Astrocyte of the spinal cord (primary cell): ENCODE measurements around the gene CNOT3.
"Not testable (repeated sequence)": the region's sequence is repeated elsewhere in the genome, so short reads cannot be mapped to it uniquely, and the experiment has no call there.

Experiments used
- DNase-seq: peaks from one replicate; pipeline ENCODE4 v3.0.0; 2011; ENCODE audit warnings: low read depth, low spot score
- H3K4me3 ChIP-seq: 2 replicates; pipeline ENCODE4 v1.5.1; 2011; ENCODE audit warnings: low read depth, mild to moderate bottlenecking, low read length, moderate library complexity
- in situ Hi-C: cut with HindIII; loops from 2 replicates; pipeline ENCODE4 v1.10.0; 2017; ENCODE audit warnings: low sequenced_read_pairs
- TF ChIP-seq, protein P1 (sequence below): IDR thresholded peaks from 2 replicates; pipeline ENCODE4 v1.5.1; 2012; ENCODE audit warnings: low read depth, mild to moderate bottlenecking, low read length, inconsistent platforms

The CNOT3 gene

GRCh38 chr19:54099190-54099902 is 38.2 kb upstream of the CNOT3 start:
- in situ Hi-C loops = no loop called here
- H3K4me3 ChIP-seq = no peak overlapping the region
- no peak for DNase-seq
- TF ChIP-seq, protein P1, sequence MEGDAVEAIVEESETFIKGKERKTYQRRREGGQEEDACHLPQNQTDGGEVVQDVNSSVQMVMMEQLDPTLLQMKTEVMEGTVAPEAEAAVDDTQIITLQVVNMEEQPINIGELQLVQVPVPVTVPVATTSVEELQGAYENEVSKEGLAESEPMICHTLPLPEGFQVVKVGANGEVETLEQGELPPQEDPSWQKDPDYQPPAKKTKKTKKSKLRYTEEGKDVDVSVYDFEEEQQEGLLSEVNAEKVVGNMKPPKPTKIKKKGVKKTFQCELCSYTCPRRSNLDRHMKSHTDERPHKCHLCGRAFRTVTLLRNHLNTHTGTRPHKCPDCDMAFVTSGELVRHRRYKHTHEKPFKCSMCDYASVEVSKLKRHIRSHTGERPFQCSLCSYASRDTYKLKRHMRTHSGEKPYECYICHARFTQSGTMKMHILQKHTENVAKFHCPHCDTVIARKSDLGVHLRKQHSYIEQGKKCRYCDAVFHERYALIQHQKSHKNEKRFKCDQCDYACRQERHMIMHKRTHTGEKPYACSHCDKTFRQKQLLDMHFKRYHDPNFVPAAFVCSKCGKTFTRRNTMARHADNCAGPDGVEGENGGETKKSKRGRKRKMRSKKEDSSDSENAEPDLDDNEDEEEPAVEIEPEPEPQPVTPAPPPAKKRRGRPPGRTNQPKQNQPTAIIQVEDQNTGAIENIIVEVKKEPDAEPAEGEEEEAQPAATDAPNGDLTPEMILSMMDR = no peak

DNA sequence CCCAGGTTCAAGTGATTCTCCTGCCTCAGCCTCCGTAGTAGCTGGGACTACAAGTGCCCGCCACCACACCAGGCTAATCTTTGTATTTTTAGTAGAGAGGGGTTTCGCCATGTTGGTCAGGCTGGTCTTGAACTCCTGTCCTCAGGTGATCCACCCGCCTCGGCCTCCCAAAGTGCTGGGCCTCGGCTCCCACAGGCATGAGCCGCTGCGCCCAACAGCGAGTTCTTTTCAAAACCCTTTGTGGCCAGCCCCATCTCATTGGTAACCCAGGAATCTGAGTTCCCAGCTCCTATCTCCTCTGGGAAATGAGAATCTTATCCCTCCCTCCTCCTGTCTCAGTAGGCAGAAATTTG is 37.7 kb upstream of the CNOT3 start:
- in situ Hi-C loops, DNase-seq, H3K4me3 ChIP-seq: not testable (repeated sequence)

DNA sequence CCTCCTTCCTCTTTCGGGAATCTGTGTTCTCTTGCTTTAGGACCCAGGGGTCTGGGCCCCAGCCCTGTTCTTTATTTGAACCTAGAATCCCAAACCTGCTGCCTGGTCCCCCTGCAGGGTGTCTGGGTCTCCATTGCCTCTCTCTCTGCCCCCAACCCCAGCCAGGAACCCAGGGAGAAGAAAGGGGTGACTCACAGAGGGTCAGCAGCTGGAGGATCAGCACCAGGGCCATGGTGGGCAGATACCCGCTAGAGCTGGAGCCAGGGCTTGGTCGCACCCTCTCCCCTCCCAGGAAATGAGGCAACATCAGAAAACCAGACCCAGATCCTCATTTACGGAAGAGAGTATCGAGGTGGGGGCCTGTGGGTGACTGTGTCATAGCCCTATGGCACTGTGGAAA is 37.0 kb upstream of the CNOT3 start, which contains the start of gene OSCAR:
TSS of gene OSCAR (minus strand) at position 243 of the 400 bp plus-strand sequence. CDS start at position 232, 11 bp downstream.
- H3K4me3 ChIP-seq = no peak within 1 kb of the TSS
- in situ Hi-C loops = no loop called here
- TF ChIP-seq, protein P1 = no peak
- no peak for DNase-seq

GRCh38 chr19:54102421-54103169 is 35.0 kb upstream of the CNOT3 start, which contains the start of gene NDUFA3:
Gene NDUFA3 (plus strand): TSS chr19:54102855. CDS start chr19:54102879, 24 bp downstream.
- in situ Hi-C loops = no loop called here
- peak; percentile 98 for DNase-seq
- peak within 1 kb of the TSS; percentile 98 for H3K4me3 ChIP-seq
- TF ChIP-seq, protein P1 = no peak

DNA sequence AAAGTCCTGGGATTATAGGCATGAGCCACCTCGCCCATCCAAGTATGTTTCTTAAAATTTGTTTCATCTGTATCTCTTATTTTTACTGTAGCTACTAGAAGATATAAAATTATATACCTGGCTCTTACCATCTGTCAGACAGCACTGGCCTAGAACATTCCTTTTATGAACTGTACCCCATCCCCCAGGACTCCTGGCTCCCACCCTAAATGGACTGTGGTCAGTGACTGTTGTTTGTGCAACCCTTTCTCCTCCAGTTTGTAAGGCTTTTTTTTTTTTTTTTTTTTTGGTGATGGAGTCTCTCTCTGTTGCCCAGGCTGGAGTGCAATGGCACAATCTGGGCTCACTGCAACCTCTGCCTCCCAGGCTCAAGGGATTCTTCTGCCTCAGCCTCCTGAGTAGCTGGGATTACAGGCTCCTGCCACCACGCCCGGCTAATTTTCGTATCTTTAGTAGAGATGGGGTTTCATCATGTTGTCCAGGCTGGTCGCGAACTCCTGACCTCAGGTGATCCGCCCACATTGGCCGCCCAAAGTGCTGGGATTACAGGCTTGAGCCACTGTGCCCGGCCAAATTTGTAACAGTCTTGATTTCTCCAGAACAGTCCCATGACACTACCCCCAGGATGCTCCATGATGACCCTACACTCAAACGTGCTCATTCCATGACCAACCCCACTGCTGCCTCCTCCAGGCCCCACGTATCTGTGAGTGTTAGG is 32.4 kb upstream of the CNOT3 start:
- in situ Hi-C loops = no loop called here
- TF ChIP-seq, protein P1 = no peak
- DNase-seq = no peak
- H3K4me3 ChIP-seq = no peak overlapping the region

DNA sequence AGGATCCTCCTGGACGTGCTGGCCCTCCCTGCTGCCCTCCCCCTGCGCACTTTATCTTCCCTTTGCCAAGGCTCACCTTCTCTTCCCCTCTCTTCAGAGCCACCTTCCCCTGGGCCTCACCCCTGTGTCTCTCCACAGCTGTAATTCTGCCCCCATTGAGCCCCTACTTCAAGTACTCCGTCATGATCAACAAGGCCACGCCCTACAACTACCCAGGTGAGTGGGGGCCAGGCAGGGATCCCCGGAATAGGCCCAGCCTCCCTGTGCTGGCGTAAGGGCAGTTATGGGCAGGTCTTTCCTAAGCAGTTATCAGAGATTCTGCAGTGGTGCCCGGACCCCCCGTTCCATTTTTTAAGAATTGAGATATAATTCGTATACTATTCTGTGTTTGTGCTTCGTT is 31.8 kb upstream of the CNOT3 start:
- TF ChIP-seq, protein P1 = no peak
- in situ Hi-C loops = no loop called here
- H3K4me3 ChIP-seq = no peak overlapping the region
- DNase-seq = no peak
